Astrocyte (in vitro differentiated cells and primary cell): Measurements from ENCODE around the gene NCOA1. TPM values are rescaled to one million over a fixed set of nuclear protein-coding genes. Genes with fewer than 3 reads are reported as not detected.

Experiments used
- DNase-seq: peaks from one replicate; pipeline ENCODE4 v3.0.0-alpha.2; 2010; ENCODE audit warnings: low read depth
- FAIRE-seq: peaks from 2 replicates; lab custom pipeline; 2011; peaks lifted over from hg19 to GRCh38; lab: Jason Lieb, UNC
- H2AFZ ChIP-seq: 2 replicates; pipeline ENCODE4 v1.6.0; 2012; ENCODE audit warnings: low read depth, low read length, inconsistent platforms
- H3K27ac ChIP-seq: 2 replicates; pipeline ENCODE4 v1.5.1; 2011; ENCODE audit warnings: low read depth, low read length, inconsistent platforms
- H3K27me3 ChIP-seq: 2 replicates; pipeline ENCODE4 v1.6.0; 2011; ENCODE audit warnings: low read length, inconsistent platforms; ENCODE audit not compliant: insufficient read depth
- H3K36me3 ChIP-seq: 2 replicates; pipeline ENCODE4 v1.5.1; 2011; ENCODE audit warnings: low read length, inconsistent platforms; ENCODE audit not compliant: insufficient read depth
- H3K4me1 ChIP-seq: 2 replicates; pipeline ENCODE4 v1.5.1; 2011; ENCODE audit warnings: low read length, inconsistent platforms; ENCODE audit not compliant: insufficient read depth
- H3K4me2 ChIP-seq: 2 replicates; pipeline ENCODE4 v1.6.0; 2012; ENCODE audit warnings: low read length, inconsistent platforms
- H3K4me3 ChIP-seq: 2 replicates; pipeline ENCODE4 v1.5.1; 2011; ENCODE audit warnings: low read depth, mild to moderate bottlenecking, low read length, inconsistent platforms; ENCODE audit not compliant: insufficient read depth
- H3K79me2 ChIP-seq: 2 replicates; pipeline ENCODE4 v1.6.0; 2012; ENCODE audit warnings: mild to moderate bottlenecking, low read length, inconsistent platforms; ENCODE audit not compliant: insufficient read depth
- H3K9ac ChIP-seq: 2 replicates; pipeline ENCODE4 v1.6.0; 2012; ENCODE audit warnings: mild to moderate bottlenecking, low read length, inconsistent platforms
- H3K9me3 ChIP-seq: 2 replicates; pipeline ENCODE4 v1.5.1; 2012; ENCODE audit warnings: low read depth, mild to moderate bottlenecking, low read length, inconsistent platforms; ENCODE audit not compliant: insufficient read depth
- H4K20me1 ChIP-seq: 2 replicates; pipeline ENCODE4 v1.6.0; 2012; ENCODE audit warnings: low read length, inconsistent platforms; ENCODE audit not compliant: insufficient read depth
- H3K27ac Mint-ChIP-seq: one replicate; pipeline ENCODE4 v1.8.0; 2021; ENCODE audit warnings: mild to moderate bottlenecking, mixed read lengths; ENCODE audit not compliant: unreplicated experiment
- H3K27me3 Mint-ChIP-seq: one replicate; pipeline ENCODE4 v1.8.0; 2021; ENCODE audit warnings: low read depth, mixed read lengths; ENCODE audit not compliant: unreplicated experiment
- H3K36me3 Mint-ChIP-seq: one replicate; pipeline ENCODE4 v1.8.0; 2021; ENCODE audit warnings: low read depth, mixed read lengths; ENCODE audit not compliant: unreplicated experiment
- H3K4me1 Mint-ChIP-seq: one replicate; pipeline ENCODE4 v1.8.0; 2021; ENCODE audit warnings: low read depth, mixed read lengths; ENCODE audit not compliant: unreplicated experiment
- H3K4me3 Mint-ChIP-seq: one replicate; pipeline ENCODE4 v1.8.0; 2021; ENCODE audit warnings: mild to moderate bottlenecking, moderate library complexity, mixed read lengths; ENCODE audit not compliant: unreplicated experiment
- H3K9me3 Mint-ChIP-seq: one replicate; pipeline ENCODE4 v1.8.0; 2021; ENCODE audit warnings: mild to moderate bottlenecking, mixed read lengths; ENCODE audit not compliant: unreplicated experiment
- CTCF ChIP-seq: IDR thresholded peaks from 2 replicates; pipeline ENCODE4 v1.5.1; 2011; ENCODE audit warnings: low read depth, mild to moderate bottlenecking, inconsistent platforms, low read length, moderate library complexity; ENCODE audit not compliant: insufficient read depth
- EZH2 ChIP-seq: IDR thresholded peaks from 2 replicates; pipeline ENCODE4 v1.6.1; 2012; ENCODE audit warnings: mild to moderate bottlenecking, low read length, inconsistent platforms; ENCODE audit not compliant: insufficient read depth
- total RNA-seq: library from RNA; stranded (reverse); gene quantifications from 2 replicates; pipeline ENCODE4 v1.2.1, GENCODE V29; 2021

NCOA1 gene
- total RNA-seq, 1 donor from 2014 or later = 14.7 TPM

DNA sequence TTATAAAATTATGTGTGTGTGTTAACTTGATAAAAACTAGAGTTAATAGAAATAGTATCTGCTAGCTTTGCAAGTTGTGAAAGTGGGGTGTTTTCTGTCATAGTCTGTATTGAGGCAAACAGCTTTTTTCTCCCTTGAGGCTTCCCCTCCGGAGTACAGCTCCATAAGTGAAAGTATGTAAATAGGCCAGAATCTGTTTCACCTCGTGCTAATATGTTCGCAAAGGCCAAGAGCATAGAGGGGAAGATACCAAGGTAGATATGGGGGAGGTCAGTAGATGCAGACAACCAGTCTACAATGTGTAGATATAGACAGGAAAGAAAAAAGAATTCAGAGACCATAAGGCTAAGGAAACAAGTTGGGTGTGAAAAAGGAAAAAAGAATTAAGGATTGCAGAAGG lies 229.3 kb downstream of the NCOA1 start:
- TF ChIP-seq EZH2 = no peak
- no peak for TF ChIP-seq CTCF
- Histone ChIP-seq H3K4me1 (peaks cover 12% of the 10 kb centered on the region), H3K4me3 (no peak overlapping the region), H3K9me3 (no peaks in the 10 kb centered on the region), H3K27me3 (no peaks in the 10 kb centered on the region), H3K27ac (no peak overlapping the region), H2AFZ (no peak overlapping the region), H3K9ac (no peak overlapping the region), H3K79me2 (no peaks in the 10 kb centered on the region), H4K20me1 (no peaks in the 10 kb centered on the region), H3K4me2 (no peak overlapping the region), H3K36me3 (no peaks in the 10 kb centered on the region)
- FAIRE-seq (no peak), DNase-seq (no peak)
- Mint-ChIP-seq H3K27me3 (no peaks in the 10 kb centered on the region), H3K27ac (no peak overlapping the region), H3K36me3 (peaks cover 4% of the 10 kb centered on the region), H3K4me3 (no peak overlapping the region), H3K9me3 (no peaks in the 10 kb centered on the region), H3K4me1 (peaks cover 10% of the 10 kb centered on the region)

- Mint-ChIP-seq H3K36me3 (peaks cover 4% of the 10 kb centered on the region), H3K27ac (peak overlapping the region; percentile 70), H3K9me3 (no peaks in the 10 kb centered on the region), H3K27me3 (no peaks in the 10 kb centered on the region), H3K4me3 (no peak overlapping the region), H3K4me1 (peaks cover 10% of the 10 kb centered on the region)
- H3K36me3 ChIP-seq = no peaks in the 10 kb centered on the region
- TF ChIP-seq EZH2 = no peak
- TF ChIP-seq CTCF = no peak
- no peaks in the 10 kb centered on the region for H3K9me3 ChIP-seq
- DNase-seq (peak; percentile 81), FAIRE-seq (no peak)
- no peak overlapping the region for H3K27ac ChIP-seq
- peaks cover 12% of the 10 kb centered on the region for H3K4me1 ChIP-seq
- no peak overlapping the region for H2AFZ ChIP-seq
- no peak overlapping the region for H3K9ac ChIP-seq
- no peaks in the 10 kb centered on the region for H3K27me3 ChIP-seq
- no peaks in the 10 kb centered on the region for H4K20me1 ChIP-seq
- H3K79me2 ChIP-seq = no peaks in the 10 kb centered on the region
- H3K4me3 ChIP-seq = no peak overlapping the region
- H3K4me2 ChIP-seq = peak overlapping the region; percentile 11
Observed at GRCh38 chr2:24721470-24721869, 230.4 kb downstream of the NCOA1 start.

DNA sequence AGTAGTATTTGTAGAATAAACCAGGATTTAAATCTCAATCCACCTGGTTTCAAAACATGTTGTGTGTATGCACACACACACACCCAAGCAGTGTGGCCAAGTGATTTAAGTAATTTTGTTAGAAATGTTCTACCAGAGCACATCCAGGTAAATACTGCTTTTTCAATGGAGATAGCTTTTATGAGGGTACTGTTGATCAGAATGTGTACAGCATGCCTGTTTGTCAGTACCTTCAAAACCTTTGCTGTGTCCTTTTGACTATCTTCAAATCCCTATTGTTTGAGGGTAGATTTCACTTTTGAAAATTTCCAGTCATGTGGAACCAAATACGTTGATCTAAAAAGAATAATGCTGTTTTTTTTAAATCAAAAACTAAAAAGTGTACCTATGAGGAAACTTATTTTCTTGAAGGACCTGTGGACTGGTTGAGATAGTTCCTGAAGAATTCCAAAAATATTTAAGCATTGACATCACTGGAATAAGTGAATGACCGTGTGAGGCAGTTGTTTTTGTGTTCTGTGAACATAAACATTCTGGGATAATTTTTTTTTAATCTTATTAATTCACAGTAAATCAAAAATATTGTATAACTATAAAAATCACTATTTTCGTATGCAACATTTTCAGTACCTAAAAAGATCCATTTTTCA lies 231.2 kb downstream of the NCOA1 start:
- H3K4me3 ChIP-seq = no peak overlapping the region
- H2AFZ ChIP-seq = no peak overlapping the region
- no peaks in the 10 kb centered on the region for H3K27me3 Mint-ChIP-seq
- H3K27ac ChIP-seq = no peak overlapping the region
- no peaks in the 10 kb centered on the region for H3K9me3 ChIP-seq
- H3K9ac ChIP-seq = peak overlapping the region; percentile 16
- peaks cover 10% of the 10 kb centered on the region for H3K4me1 Mint-ChIP-seq
- peak overlapping the region; percentile 11 for H3K4me2 ChIP-seq
- H3K36me3 ChIP-seq = no peaks in the 10 kb centered on the region
- peak overlapping the region; percentile 70 for H3K27ac Mint-ChIP-seq
- no peaks in the 10 kb centered on the region for H3K27me3 ChIP-seq
- FAIRE-seq = no peak
- no peaks in the 10 kb centered on the region for H3K79me2 ChIP-seq
- H3K4me3 Mint-ChIP-seq = no peak overlapping the region
- no peaks in the 10 kb centered on the region for H3K9me3 Mint-ChIP-seq
- H4K20me1 ChIP-seq = no peaks in the 10 kb centered on the region
- no peaks in the 10 kb centered on the region for H3K36me3 Mint-ChIP-seq
- peaks cover 12% of the 10 kb centered on the region for H3K4me1 ChIP-seq
- TF ChIP-seq EZH2 (no peak), CTCF (no peak)
- DNase-seq = no peak
